HG03469 (cell line): ENCODE data around the gene CNOT3.

Experiments used
- ATAC-seq: cut with Tn5 transposase; IDR thresholded peaks from one replicate; pipeline ENCODE4 v1.9.1; 2021; ENCODE audit warnings: mild to moderate bottlenecking, moderate library complexity, moderate number of reproducible peaks; ENCODE audit not compliant: unreplicated experiment

The CNOT3 gene

DNA sequence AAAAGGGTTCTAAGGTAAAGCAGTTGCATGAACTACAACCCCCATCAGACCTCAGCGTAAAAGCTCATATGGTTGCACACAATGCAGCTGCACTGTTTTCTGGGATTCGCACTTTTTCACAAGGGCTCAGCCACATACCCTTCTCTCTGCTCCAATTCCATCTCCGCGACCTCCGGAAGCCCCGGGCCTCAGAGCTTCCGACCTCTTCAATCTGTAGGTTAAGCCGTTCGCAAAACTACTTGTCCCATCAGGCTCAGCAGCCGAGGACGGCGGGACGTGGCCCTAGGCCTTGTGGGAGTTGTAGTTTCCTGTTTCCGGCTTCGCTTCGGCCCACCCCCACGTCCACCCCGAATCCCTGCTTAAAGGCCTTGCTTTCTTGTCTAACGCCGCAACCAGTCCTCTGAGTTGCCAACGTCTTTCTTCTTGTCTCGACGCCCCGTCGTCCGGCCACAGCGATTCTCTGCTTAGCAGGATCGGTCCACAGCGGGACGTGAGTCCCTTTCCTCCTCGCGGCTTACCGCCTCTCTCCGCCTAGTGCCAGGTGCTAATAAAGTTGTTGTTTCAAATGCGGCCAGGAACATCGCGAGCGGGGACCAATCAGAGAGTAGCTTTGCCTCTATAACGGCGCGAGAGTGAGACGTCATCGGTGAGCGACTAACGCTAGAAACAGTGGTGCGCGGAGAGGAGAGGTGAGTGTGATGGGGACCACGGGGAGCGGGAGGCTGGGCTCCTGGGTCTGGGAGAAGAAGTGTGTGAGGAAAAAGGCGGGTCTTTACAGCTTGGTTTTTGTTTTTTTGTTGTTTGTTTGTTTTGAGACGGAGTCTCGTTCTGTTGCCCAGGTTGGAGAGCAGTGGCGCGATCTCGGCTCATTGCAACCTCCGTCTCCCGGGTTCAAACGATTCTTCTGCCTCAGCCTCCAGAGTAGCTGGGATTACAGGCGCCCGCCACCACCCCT is 22.2 kb upstream of the CNOT3 start, which contains the start of the genes PRPF31 and TFPT:
TSS of gene PRPF31 (plus strand) at position 646 of the 955 bp plus-strand sequence. CDS start 2,525 bp downstream, outside the sequence.
TSS of gene TFPT (minus strand) at position 549 of the 955 bp plus-strand sequence. CDS start at position 161, 388 bp downstream.
- ATAC-seq = peak; percentile 53

DNA sequence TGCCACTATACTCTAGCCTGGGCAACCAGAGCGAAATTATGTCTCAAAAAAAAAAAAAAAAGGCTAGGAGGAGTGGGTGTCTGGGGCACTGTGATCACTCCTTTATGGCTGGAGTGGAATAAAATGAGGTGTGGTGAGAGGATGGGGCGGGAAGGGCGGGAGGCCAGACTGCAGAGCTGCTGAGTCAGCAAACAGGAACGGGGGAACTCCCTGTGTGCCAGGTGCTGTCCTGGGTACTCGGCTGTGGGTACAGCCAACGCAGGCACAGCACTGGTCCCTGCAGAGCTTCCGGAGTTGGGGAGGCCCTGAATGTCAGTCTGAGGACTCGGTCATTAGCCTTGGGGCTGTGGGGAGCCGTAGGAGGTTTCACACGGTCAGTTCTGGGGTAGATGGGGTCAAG is 16.3 kb upstream of the CNOT3 start:
- no peak for ATAC-seq

DNA sequence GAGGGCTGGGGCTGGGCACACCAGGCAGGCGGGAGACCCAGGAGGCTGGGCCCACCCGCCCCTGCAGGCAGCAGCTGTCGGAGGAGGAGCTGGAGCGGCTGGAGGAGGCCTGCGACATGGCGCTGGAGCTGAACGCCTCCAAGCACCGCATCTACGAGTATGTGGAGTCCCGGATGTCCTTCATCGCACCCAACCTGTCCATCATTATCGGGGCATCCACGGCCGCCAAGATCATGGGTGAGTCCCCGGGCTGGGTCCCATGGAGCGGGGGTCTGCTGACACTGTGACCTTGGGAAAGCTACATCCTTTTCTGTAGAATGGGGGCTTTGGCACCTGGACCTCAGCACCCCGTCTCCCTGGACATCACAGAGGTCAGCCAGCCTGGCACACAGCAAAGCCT is 13.9 kb upstream of the CNOT3 start:
- no peak for ATAC-seq

DNA sequence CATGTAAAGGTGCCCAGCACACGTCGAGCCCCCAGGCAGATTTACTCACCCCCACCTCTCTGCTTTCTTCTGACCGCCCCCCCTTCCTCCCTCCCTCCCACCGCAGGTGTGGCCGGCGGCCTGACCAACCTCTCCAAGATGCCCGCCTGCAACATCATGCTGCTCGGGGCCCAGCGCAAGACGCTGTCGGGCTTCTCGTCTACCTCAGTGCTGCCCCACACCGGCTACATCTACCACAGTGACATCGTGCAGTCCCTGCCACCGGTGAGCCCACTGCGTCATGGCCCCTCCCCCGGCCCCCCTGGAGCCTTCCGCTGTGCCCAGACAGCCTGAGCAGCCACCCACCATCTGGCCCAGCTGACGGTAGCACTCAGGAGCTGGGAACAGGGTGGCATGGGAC is 13.2 kb upstream of the CNOT3 start:
- ATAC-seq = no peak

DNA sequence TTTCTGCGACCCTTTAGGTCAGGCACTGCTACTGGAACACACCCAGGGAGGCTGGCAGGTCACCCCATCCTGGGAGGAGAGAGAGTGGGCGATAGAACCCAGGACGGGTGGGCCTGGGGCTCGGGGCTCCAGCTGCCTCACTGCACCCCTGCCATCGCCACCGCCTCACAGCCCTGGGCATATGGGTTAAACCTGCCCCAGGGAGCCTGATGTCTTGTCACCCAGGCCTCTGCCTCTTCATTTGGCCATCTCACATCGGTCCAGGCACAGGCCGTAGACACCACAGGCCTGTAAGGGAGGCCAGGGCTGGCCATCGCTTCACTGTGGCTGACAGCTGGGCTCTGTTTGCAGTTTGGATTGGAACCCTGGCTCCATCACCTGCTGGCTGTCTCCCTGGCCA is 11.8 kb upstream of the CNOT3 start:
- no peak for ATAC-seq

DNA sequence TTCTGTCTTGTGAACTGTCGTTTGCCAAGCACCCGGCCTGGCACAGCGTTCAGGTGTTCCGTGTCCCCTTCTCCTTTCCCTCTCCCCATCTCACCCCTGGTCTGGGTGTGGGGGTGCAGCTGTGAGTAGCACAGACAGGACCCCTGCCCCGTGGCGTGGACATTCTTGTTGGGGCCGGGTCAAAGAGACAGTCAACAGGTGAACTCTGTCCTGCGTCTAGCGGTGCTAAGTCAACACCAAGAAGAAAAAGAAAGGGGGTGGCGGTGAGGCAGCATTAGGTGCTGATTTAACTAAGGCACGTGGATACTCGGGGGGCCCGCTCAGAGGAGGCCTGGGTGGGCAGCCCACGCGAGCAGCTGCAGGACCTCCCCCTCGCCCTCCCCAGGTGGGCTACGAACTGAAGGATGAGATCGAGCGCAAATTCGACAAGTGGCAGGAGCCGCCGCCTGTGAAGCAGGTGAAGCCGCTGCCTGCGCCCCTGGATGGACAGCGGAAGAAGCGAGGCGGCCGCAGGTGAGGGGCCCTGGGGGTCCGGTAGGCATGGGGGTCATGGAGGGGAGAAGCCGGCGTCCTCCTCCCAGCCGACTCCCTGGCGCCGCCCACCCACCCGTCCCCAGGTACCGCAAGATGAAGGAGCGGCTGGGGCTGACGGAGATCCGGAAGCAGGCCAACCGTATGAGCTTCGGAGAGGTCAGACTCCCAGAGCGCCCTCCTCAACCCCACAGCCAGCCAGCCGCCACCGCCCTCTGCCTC is 9.7 kb upstream of the CNOT3 start:
- no peak for ATAC-seq

DNA sequence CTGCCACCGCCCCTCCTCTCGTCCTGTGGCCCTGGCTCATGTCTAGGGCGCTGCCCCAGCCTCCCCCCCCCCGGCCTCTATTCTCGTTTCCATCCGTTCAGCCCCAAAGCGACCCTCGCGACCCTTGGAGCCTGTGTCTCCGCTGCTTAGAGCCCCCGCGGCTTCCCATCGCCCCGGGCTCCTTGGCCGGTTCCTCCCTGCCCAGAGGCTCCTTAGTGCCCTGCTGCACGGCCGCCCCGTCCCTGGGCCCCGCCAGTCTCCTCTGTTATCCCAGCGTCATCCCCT is 9.2 kb upstream of the CNOT3 start:
- ATAC-seq = no peak

DNA sequence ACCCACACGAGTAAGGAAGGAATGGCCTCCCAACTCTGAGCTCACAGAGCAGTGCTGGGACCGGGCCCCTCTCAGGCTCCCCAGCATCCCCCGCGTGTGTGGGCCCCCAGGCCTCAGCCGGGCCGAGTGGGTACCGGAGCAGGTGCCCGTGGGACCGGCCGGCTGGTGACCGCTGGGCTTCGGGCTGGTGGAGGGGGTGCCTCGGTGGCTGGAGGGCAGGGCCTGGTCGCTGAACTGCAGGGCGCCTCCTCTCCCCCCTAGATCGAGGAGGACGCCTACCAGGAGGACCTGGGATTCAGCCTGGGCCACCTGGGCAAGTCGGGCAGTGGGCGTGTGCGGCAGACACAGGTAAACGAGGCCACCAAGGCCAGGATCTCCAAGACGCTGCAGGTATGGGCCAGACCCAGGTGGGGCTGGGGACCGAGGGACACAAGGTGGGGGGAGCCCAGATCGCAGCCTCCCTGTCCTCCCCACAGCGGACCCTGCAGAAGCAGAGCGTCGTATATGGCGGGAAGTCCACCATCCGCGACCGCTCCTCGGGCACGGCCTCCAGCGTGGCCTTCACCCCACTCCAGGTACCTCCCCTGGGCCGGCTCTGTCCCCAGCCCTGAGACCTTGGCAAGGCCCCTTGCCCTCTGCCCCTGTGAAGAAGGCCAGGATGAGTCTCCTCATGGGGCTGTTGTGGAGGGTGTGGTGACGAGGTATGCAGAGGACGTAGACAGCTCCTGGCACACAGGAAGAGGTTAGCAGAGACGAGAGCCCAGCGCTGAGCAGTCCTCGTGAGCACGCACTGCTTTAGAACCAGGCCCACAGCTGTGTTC is 8.6 kb upstream of the CNOT3 start:
- ATAC-seq = no peak

DNA sequence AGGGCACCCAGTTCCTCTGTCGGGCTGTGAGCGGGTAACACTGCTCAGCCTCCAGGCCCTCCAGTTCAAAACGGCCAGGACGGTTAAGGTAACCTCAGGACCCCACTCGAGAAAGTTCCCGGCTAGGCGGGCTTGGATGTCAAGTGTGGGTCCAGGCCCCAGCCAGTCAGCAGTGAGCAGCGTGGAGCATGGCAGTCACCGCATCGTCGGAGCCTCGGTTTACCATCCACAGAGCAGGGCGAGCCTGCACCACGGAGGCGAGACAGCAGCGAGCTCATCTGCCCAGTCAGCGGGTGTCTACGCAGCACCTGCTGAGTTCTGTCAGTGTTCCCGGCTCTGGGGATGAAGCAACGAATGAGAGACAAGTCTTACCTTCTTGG is 8.0 kb upstream of the CNOT3 start:
- ATAC-seq = no peak

DNA sequence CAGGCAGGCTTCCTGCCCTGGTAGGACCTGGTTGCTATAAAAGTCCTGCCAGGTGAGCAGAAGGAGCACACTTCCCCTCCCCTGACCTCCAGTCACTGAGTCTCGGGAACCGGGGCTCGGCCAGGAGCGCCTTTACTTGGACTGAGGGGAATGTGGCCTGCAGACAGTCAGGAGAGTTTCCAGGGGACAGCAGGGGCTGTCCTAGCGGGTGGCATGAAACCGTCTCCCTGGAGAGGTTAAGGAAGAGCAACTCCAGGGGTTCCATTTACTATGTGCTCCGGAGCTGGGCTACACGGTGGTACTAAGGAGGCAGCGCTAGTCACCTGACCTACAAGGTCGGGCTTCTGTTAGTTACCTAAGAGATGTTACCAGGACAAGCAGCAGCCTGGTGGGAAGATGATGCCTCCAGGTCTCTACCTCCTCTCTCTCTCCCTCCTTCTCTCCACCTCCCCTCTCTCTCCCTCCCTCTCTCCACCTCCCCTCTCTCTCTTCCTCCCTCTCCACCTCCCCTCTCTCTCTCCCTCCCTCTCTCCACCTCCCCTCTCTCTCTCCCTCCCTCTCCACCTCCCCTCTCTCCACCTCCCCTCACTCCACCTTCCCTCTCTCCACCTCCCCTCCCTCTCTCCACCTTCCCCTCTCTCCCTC is 4.1 kb upstream of the CNOT3 start:
- ATAC-seq = no peak

DNA sequence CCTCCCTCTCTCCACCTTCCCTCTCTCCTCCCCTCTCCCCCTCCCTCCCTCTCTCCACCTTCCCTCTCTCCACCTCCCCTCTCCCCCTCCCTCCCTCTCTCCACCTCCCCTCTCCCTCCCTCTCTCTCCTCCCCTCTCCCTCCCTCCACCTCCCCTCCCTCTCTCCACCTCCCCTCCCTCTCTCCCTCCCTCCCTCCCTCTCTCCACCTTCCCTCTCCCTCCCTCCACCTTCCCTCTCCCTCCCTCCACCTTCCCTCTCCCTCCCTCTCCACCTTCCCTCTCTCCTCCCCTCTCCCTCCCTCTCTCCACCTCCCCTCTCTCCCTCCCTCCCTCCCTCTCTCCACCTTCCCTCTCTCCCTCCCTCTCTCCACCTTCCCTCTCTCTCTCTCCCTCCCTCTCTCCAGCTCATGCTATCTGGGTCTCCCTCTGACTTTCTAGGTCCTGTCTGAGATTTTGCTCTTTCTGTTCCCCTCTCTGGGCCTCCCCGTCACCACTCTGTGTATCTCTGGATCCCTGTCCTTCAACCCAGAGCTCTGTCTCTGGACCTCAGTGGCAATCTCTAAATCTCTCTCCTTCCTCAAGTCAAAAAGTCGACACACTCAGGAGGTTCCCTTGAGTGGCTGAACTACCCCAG is 3.5 kb upstream of the CNOT3 start:
- ATAC-seq = no peak

DNA sequence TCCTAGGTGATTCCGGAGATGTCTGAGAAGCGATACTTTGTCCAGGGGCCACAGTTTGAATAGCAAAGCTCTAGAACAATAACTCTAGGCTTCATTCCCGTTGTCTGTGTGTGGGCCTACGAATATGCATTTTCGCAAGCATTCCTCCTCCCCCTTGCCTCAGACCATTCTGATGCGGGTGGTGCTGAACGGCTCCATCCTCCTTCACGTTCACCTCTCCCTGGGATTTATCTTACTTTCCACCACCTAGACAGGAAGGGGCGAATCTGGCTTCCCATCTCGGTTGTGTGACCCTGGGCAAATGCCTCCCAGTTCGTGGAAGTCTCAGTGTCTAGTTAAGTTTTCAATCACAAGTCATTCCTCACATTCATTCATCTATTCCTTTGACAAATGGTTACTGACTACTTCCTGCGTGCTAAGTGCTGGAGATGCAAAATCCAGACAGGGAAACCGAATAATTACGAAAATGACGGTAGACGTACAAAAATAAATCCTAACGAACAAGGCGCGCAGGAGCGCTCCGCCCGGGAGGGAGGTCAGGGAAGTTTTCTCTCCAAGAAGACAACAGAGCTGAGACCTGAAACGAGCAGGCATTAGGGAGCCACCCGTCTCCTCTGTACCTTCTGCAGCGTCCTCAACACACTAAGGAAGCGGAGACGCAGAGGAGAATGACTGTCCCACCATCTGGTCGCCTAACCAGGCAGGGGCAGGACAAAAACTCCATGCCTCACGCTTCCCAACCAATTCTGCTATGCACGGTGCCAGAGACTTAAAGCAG is 1.3 kb upstream of the CNOT3 start:
- no peak for ATAC-seq

DNA sequence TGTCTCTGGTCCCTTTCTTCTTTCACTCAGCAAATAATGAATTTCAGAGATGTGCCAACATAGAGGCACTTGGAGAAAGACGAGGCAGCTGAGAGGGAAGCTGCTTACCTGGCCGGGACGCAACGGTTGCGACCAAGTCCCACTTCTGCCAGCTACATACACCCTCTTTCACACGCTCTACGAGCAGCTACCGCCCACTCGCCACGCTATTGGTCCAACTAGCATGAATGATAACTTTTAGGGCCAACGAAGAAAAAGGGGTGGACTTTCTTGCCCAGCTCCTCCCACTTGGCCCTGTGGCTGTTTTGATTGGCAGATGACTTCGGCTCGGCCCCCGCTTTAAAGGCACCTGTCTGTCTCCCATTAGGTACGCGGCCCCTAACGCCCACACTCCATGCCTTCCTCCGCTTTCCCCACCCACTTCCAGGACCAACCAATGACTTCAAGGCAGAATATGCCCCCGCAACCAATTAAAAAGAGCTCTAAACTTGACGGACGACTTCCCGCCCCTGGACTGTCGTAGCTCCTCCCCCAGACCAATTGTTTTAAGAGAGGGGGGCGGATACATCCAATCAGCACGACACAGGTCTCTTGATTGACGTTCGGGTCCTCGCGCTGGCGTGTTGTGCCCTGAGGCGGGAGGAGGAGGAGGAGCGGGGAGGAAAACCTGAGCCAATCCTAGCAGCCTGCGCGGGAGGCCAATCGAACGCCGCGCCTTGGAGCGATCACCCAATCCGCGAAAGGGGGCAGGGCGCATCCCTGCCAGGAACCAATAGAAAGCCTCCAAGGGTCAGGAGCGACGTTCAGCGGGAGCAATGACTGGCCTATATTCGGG is 481 bp upstream of the CNOT3 start:
- peak; percentile 60 for ATAC-seq

DNA sequence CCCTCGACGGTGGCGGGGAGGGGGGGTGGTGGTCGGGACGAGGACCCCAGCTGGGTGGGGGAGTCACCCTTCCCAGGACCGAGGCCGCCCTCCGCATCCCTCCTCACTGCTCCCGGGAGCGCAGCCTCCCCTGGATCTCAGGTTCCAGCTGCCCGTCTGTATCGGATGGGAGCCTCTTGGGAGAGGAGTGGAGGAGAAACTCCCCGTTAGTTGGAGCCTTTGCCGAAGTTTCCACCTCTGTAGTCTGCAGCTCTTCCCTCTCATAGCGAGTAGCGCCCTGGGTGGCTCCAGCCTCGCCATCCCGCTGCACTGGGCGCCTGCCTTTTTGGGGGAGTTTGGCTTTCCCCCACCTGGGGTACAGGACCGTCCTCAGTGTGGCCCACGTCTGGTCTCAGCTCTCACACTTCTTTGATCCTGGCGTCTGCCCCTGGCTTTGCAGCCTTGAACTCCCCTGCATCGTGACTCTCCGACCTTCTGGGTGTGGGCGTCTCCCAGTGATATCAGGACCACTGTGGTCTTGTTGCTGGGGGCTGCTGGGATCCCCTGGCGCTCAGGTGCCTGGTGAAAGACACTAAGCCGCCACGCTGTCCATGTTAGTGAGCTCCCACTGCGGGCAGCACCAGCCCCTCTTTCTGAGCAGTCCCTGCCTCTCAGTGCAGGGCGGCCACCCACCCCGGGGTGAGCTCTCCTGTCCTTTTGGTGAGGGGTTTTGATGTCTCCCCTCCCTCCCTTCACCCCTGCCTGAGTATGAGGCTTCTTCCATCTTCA is 1.1 kb downstream of the CNOT3 start:
- no peak for ATAC-seq

DNA sequence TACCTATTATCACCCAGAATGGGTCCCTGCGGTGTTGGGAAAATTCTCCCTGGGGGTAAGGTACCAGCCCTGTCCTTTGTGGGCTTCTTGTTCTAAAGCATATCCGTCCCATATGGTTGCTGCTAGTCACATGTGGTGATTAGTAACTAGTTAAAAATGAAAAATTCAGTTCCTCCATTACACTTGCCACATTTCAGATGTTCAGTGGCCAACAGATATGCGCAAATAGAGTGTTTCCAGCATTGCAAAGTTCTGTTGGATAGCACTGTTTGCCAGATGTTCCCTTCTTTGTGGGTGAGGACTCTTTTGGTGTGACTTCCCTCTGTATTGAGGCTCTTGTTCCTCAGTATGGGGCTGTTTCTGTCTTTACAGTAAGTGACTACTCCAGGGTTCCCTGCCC is 3.8 kb downstream of the CNOT3 start:
- ATAC-seq = no peak

DNA sequence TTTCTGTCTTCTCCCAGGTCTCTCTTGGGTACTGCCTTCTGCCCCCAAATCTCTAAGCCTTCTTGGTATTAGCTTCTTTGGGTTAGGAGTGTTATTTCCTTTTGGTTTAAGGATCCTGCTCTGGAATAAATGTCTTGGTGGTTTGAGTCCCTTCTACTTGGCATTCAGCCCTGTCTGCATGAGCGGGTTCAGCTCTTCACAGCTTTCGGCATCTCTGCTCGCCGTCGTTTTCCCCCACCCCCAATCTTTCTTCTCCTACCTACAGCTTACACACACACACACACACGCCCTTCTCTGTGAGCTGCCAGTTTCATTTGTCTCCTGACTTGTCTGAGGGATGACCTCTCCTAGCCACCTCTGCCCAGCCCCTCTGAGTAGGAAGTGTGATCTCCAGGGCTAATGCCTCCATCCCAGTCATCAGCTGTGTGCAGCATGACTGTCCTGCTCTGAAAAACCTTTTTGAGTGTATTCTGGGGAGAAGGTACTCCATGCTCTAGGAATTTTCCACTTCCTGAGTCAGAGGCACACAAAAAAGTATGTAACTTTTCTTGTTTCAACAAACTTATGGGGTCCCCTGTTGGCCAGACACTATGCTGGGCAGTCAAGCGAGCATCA is 4.7 kb downstream of the CNOT3 start:
- no peak for ATAC-seq

DNA sequence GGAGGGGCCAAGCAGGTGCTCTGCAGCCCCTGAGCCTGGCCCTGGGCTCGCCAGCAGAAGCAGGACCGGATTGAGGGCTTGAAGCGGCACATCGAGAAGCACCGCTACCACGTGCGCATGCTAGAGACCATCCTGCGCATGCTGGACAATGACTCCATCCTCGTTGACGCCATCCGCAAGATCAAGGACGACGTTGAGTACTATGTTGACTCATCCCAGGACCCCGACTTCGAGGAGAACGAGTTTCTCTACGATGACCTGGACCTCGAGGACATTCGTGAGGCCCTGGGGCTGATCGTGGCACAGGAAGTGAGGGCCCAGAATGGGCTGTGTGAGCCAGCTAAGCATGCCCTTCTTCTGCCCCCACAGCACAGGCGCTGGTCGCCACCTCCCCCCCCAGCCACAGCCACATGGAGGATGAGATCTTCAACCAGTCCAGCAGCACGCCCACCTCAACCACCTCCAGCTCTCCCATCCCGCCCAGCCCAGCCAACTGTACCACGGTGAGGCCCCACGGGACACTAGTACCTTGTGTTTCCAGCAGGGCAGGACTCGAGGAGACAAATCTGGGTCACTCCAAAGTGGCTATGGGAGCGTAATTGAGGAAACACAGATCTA is 8.1 kb downstream of the CNOT3 start:
- ATAC-seq = no peak
